Endothelial cell of umbilical vein (primary cell): Measurements from ENCODE around the gene CTBP2. TPM values are rescaled to one million over a fixed set of nuclear protein-coding genes. Genes with fewer than 3 reads are reported as not detected.
A peak's percentile ranks its signal among the peaks of the same experiment; 100 is the strongest.

Experiments
- BruUV-seq: library from RNA; stranded (reverse); fragments of 400-500 nt; replicated peaks from 2 replicates; lab custom pipeline; 2021; lab: Mats Ljungman, UMichigan
- CTCF ChIA-PET: fragments of 300-600, 350-600 bp; sonication (Branson Sonifier 250); formaldehyde crosslinking; loops from one replicate; lab custom pipeline; 2021; ENCODE audit warnings: antibody characterized with exemption, inconsistent platforms; lab: Charles Lee
- POLR2A ChIA-PET: fragments of 300-600, 350-600 bp; sonication (Branson Sonifier 250); formaldehyde crosslinking; loops from one replicate; lab custom pipeline; 2021; ENCODE audit warnings: antibody characterized with exemption, inconsistent platforms; lab: Charles Lee
- DNase-seq: peaks from one replicate; pipeline ENCODE4 v3.0.0-alpha.2; 2011; ENCODE audit warnings: low read depth, low spot score
- FAIRE-seq: peaks from 2 replicates; lab custom pipeline; 2011; peaks lifted over from hg19 to GRCh38; lab: Jason Lieb, UNC
- H2AFZ ChIP-seq: 2 replicates; pipeline ENCODE4 v1.6.0; 2012; ENCODE audit warnings: low read depth, low read length, control low read depth, inconsistent platforms
- H3K27ac ChIP-seq: 2 replicates; pipeline ENCODE4 v1.5.1; 2011; ENCODE audit warnings: low read depth, mild to moderate bottlenecking, control low read depth, low read length, moderate library complexity; ENCODE audit not compliant: insufficient read depth
- H3K27me3 ChIP-seq, 2 experiments: 2 replicates each; pipeline versions ENCODE4 v1.6.0 to v1.6.1; 2011; ENCODE audit warnings: low read length in 2 of 2, mixed read lengths in 1 of 2; ENCODE audit not compliant: control insufficient read depth in 2 of 2, insufficient read depth in 2 of 2
- H3K36me3 ChIP-seq, 2 experiments: 2 replicates in 1 of 2; 3 replicates in 1 of 2; pipeline ENCODE4 v1.5.1; 2011; ENCODE audit warnings: low read length in 2 of 2, mild to moderate bottlenecking in 1 of 2, moderate library complexity in 1 of 2; ENCODE audit not compliant: control insufficient read depth in 2 of 2, insufficient read depth in 2 of 2; ENCODE audit errors: extremely low read depth in 1 of 2
- H3K4me1 ChIP-seq: 3 replicates; pipeline ENCODE4 v1.5.1; 2011; ENCODE audit warnings: mild to moderate bottlenecking, low read length; ENCODE audit not compliant: control insufficient read depth, insufficient read depth; ENCODE audit errors: extremely low read depth
- H3K4me2 ChIP-seq: 2 replicates; pipeline ENCODE4 v1.6.1; 2011; ENCODE audit warnings: low read length, control low read depth, mixed read lengths; ENCODE audit not compliant: insufficient read depth
- H3K4me3 ChIP-seq, 3 experiments: fragments of 200-600 bp in 1 of 3; sonication (generic), shearing (Covaris generic) in 1 of 3; replicated peaks in 1 of 3; 2 replicates each; pipeline ENCODE4 v1.5.1; 2011 to 2016; ENCODE audit warnings: control low read depth in 3 of 3, low read length in 3 of 3, mild to moderate bottlenecking in 2 of 3, inconsistent platforms in 1 of 3, low read depth in 1 of 3, moderate library complexity in 1 of 3; ENCODE audit not compliant: insufficient read depth in 1 of 3
- H3K79me2 ChIP-seq: 2 replicates; pipeline ENCODE4 v1.6.0; 2012; ENCODE audit warnings: low read length, inconsistent platforms; ENCODE audit not compliant: control insufficient read depth, insufficient read depth
- H3K9ac ChIP-seq: replicated peaks from 2 replicates; pipeline ENCODE3; 2011; ENCODE audit warnings: low read length, control low read depth; ENCODE audit not compliant: insufficient read depth; ENCODE audit errors: extremely low read depth
- H3K9me1 ChIP-seq: replicated peaks from 3 replicates; pipeline ENCODE4 v1.6.0; 2011; ENCODE audit warnings: mild to moderate bottlenecking, low read length; ENCODE audit not compliant: control insufficient read depth, insufficient read depth; ENCODE audit errors: extremely low read depth
- H3K9me3 ChIP-seq: replicated peaks from 2 replicates; pipeline ENCODE4 v1.5.1; 2012; ENCODE audit warnings: low read length, inconsistent platforms; ENCODE audit not compliant: control insufficient read depth, insufficient read depth
- H4K20me1 ChIP-seq: replicated peaks from 2 replicates; pipeline ENCODE3; 2011; ENCODE audit warnings: mild to moderate bottlenecking, low read length; ENCODE audit not compliant: control insufficient read depth, insufficient read depth; ENCODE audit errors: extremely low read depth
- EZH2 ChIP-seq: IDR thresholded peaks from 2 replicates; pipeline ENCODE4 v1.6.1; 2012; ENCODE audit warnings: borderline replicate concordance, low read depth, mild to moderate bottlenecking, moderate library complexity, low read length, inconsistent platforms; ENCODE audit not compliant: severe bottlenecking
- FOS ChIP-seq: IDR thresholded peaks from 2 replicates; pipeline ENCODE4 v1.6.1; 2011; ENCODE audit warnings: mild to moderate bottlenecking, low read length, moderate library complexity, borderline replicate concordance; ENCODE audit not compliant: insufficient read depth
- GATA2 ChIP-seq: IDR thresholded peaks from 2 replicates; pipeline ENCODE4 v1.7.0; 2011; ENCODE audit warnings: low read depth, mild to moderate bottlenecking, moderate library complexity, mixed read lengths, low read length; ENCODE audit not compliant: insufficient read length, insufficient read depth
- JUN ChIP-seq: IDR thresholded peaks from 2 replicates; pipeline ENCODE4 v1.6.1; 2011; ENCODE audit warnings: borderline replicate concordance, low read depth; ENCODE audit not compliant: insufficient read length, insufficient read depth
- MAX ChIP-seq: IDR thresholded peaks from 2 replicates; pipeline ENCODE4 v1.6.1; 2011; ENCODE audit not compliant: insufficient read depth, insufficient read length
- MYC ChIP-seq: IDR thresholded peaks from one replicate; pipeline ENCODE4 v1.6.1; 2011; ENCODE audit warnings: mild to moderate bottlenecking, low read depth, low read length
- POLR2A ChIP-seq: IDR thresholded peaks from 2 replicates; pipeline ENCODE4 v1.6.1; 2012; ENCODE audit warnings: low read depth, mild to moderate bottlenecking, control low read depth, low read length
- POLR2AphosphoS5 ChIP-seq: IDR thresholded peaks from 2 replicates; pipeline ENCODE4 v1.6.1; 2012; ENCODE audit warnings: low read depth, mild to moderate bottlenecking, control low read depth, low read length, moderate library complexity; ENCODE audit not compliant: insufficient read depth
- dilution Hi-C: fragments of 300-500 bp; cut with MboI; formaldehyde crosslinking; loops from one replicate; pipeline ENCODE4 v1.15.0; 2019; ENCODE audit warnings: low sequenced_read_pairs; ENCODE audit not compliant: extremely low pct_ligation_motif_present
- intact Hi-C: fragments of 100-400 bp; cut with micrococcal nuclease; formaldehyde crosslinking; loops from one replicate; pipeline ENCODE4 v1.10.0; 2022
- polyA plus RNA-seq, 4 experiments: library from polyadenylated mRNA; depleted of rRNA in 3 of 4; stranded (reverse) in 3 of 4; unstranded in 1 of 4; fragments of >200 nt; gene quantifications; 2 replicates each; pipeline versions ENCODE4 v1.2.1 to v1.2.3, GENCODE V29; 2011 to 2012; ENCODE audit warnings: missing spikeins in 1 of 4
- total RNA-seq: library from RNA; stranded (reverse); gene quantifications from 2 replicates; pipeline ENCODE4 v1.2.3, GENCODE V29; 2021
- TF ChIP-seq, protein P1 (sequence below), 2 donors: IDR thresholded peaks; 1 replicate in 1 of 2; 2 replicates in 1 of 2; pipeline ENCODE4 v1.5.1; 2011; ENCODE audit warnings: low read length in 2 of 2, mild to moderate bottlenecking in 2 of 2, moderate library complexity in 2 of 2, control low read depth in 1 of 2, inconsistent platforms in 1 of 2, low read depth in 1 of 2; ENCODE audit not compliant: insufficient read depth in 1 of 2; ENCODE audit errors: extremely low read depth in 1 of 2

Gene CTBP2
- total and polyA plus RNA-seq, 2 donors (not counting 3 experiments of a cell fraction or from before 2014, with no cell fraction given) = 118 to 128 TPM

DNA sequence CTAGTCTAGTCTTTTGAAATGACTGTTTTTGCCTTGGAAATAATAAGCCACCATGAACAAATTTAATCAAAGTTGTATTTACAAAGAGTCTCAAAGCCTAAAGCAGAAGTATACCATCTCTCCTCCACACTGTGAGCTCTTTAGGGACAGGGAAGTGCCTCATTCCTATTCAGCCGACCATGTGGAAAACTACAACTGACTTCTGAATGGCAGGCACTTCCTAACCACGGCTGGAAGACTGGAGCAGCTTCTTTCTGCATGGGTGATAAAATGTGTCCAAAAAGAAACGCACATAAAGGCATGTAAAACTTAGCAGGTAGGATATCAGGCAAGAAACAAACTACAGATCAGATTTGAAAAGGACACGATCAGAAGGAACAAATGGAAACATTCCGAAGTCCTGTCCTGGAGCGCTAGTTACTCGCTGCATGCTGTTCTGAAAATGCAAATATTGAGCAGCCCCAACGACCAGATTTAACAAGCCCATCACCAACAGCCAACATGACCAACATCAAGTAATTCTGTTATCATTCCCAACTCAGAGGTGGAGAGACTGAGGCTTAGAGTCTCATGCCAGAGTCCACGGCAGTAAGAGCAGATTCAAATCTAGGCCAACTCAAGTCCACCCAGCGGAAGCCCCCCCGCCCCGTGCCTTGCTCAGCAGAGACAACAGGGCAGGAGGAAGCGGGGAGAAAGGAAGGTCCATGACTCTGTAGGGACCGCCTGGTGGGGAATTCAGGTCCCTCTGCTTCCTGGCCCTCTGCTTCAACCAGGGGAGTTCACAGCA lies 26.5 kb downstream of the CTBP2 start:
- Histone ChIP-seq H3K79me2 (peaks cover 97% of the 10 kb centered on the region), H3K36me3 (peaks cover 4 to 32% of the 10 kb centered on the region in 2 experiments), H3K27me3 (no peaks in the 10 kb centered on the region), H3K4me1 (peaks cover 20% of the 10 kb centered on the region), H2AFZ (no peak overlapping the region), H4K20me1 (peaks cover 3% of the 10 kb centered on the region), H3K9me1 (no peaks in the 10 kb centered on the region), H3K9ac (no peak overlapping the region), H3K9me3 (no peaks in the 10 kb centered on the region), H3K27ac (no peak overlapping the region), H3K4me2 (no peak overlapping the region), H3K4me3 (no peak overlapping the region)
- DNase-seq (no peak), FAIRE-seq (peak; percentile 52)
- BruUV-seq = no TSS peak
- dilution Hi-C loops = no loop called here
- intact Hi-C loops = no loop called here
- ChIA-PET POLR2A (no interaction called here), CTCF (no interaction called here)
- TF ChIP-seq MAX (no peak), JUN (no peak), MYC (no peak), POLR2A (no peak), GATA2 (no peak), FOS (no peak), EZH2 (no peak), POLR2AphosphoS5 (no peak)
- TF ChIP-seq, protein P1, sequence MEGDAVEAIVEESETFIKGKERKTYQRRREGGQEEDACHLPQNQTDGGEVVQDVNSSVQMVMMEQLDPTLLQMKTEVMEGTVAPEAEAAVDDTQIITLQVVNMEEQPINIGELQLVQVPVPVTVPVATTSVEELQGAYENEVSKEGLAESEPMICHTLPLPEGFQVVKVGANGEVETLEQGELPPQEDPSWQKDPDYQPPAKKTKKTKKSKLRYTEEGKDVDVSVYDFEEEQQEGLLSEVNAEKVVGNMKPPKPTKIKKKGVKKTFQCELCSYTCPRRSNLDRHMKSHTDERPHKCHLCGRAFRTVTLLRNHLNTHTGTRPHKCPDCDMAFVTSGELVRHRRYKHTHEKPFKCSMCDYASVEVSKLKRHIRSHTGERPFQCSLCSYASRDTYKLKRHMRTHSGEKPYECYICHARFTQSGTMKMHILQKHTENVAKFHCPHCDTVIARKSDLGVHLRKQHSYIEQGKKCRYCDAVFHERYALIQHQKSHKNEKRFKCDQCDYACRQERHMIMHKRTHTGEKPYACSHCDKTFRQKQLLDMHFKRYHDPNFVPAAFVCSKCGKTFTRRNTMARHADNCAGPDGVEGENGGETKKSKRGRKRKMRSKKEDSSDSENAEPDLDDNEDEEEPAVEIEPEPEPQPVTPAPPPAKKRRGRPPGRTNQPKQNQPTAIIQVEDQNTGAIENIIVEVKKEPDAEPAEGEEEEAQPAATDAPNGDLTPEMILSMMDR (IDR thresholded peaks at IDR 0.05; ENCODE audit: extremely low read depth in 1 of 2, insufficient read depth in 1 of 2, low read depth in 1 of 2, low read length in 2 of 2) = no peak
